Adrenal gland (tissue), 5 donors: ENCODE measurements around the gene SNAPIN.

ENCODE experiments used
- CTCF ChIP-seq, 6 experiments: fragments of 450-650 bp in 4 of 6; fragments of 200-600 bp in 2 of 6; sonication (generic) in 1 of 6; IDR thresholded peaks; 1 replicate in 5 of 6; 2 replicates in 1 of 6; pipeline versions ENCODE4 v1.5.1 to v1.8.0; 2016 to 2021; ENCODE audit warnings: antibody characterized with exemption in 6 of 6, mild to moderate bottlenecking in 2 of 6, moderate library complexity in 1 of 6
- POLR2A ChIP-seq, 2 donors: fragments of 450-650 bp; IDR thresholded peaks; one replicate each; pipeline ENCODE4 v1.6.1; 2017; ENCODE audit warnings: antibody characterized with exemption in 2 of 2, mild to moderate bottlenecking in 2 of 2, moderate library complexity in 1 of 2
- donor health status: DM: no; HTN: no; CAD: no.

- TF ChIP-seq CTCF (IDR thresholded peaks at IDR 0.05) (no peak), POLR2A (IDR thresholded peaks at IDR 0.05) (no peak)
Measured at GRCh38 chr1:153635872-153636271, 22.6 kb upstream of the SNAPIN start.
